T-helper 2 cell treated with Interferon-gamma antibody and Interleukin-4, amounts not matched to agents 5 μg/mL and 100 μg/mL, for 36 hours (primary cell): ENCODE data around the gene TUFM.
"Not testable (repeated sequence)": the region's sequence is repeated elsewhere in the genome, so short reads cannot be mapped to it uniquely, and the experiment has no call there.

Experiments
- DNase-seq: peaks from one replicate; pipeline ENCODE4 v3.0.0; 2021; ENCODE audit warnings: low spot score
- H3K27ac Mint-ChIP-seq: one replicate; pipeline ENCODE4 v1.8.0; 2021; ENCODE audit warnings: mild to moderate bottlenecking, mixed read lengths
- H3K27me3 Mint-ChIP-seq: one replicate; pipeline ENCODE4 v1.8.0; 2021; ENCODE audit warnings: low read depth, mixed read lengths
- H3K36me3 Mint-ChIP-seq: one replicate; pipeline ENCODE4 v1.8.0; 2021; ENCODE audit warnings: low read depth, mixed read lengths
- H3K4me1 Mint-ChIP-seq: one replicate; pipeline ENCODE4 v1.8.0; 2021; ENCODE audit warnings: low read depth, mixed read lengths
- H3K4me3 Mint-ChIP-seq: one replicate; pipeline ENCODE4 v1.8.0; 2022; ENCODE audit warnings: mild to moderate bottlenecking, moderate library complexity, mixed read lengths
- H3K9me3 Mint-ChIP-seq: one replicate; pipeline ENCODE4 v1.8.0; 2021; ENCODE audit warnings: mixed read lengths

The TUFM gene

DNA sequence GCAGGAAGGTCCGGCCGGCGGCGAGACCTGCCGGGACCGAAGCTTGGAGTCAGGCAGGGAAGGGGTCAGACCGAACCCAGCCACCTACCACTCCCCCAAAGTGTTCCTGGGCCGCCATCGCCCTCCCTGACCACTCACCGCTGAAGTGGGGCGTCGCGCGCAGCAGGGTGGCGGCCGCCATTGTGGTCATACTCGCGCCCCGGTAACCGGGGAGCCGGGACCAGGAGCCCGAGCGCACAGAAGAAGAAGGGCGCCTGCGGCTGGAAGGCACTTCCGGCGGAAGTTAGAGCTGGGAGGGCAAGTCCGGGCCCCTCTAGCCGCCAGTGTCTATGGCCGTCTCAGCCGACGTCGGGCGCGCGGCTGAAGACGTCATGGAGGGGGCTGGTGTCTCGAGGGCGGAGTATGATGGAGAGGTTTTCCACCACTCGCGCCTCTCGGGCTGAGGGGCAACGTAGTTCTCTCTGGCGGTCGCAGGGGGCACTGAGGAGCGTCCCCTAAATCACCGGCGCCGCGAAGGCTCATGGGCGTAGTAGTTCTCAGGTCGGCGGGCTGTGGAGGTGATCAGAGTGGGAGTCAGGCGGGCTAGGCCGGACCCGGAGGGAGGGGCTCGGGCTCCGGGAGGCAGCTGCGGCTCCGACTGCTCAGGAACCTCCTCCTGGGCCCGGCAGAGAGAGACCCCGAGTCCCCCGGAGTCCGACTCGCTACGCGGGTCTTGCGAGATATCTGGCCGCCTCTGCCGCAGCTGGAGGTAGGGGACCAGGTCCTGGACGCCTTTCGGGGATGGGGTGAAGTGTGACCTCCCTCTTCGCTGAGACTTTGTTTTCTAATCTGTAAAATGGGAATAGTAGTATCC lies at the start of gene TUFM:
TUFM (minus strand) TSS at position 269 of the 853 bp plus-strand sequence; CDS start at position 190, 79 bp downstream.
- Mint-ChIP-seq H3K4me3 (peak within 1 kb of the TSS; percentile 91), H3K27ac (peak within 1 kb of the TSS; percentile 97), H3K9me3 (no peaks in the 10 kb centered on the region), H3K36me3 (peaks cover 35% of the 10 kb centered on the region), H3K27me3 (no peaks in the 10 kb centered on the region), H3K4me1 (peaks cover 16% of the 10 kb centered on the region)
- DNase-seq: peak; percentile 98

DNA sequence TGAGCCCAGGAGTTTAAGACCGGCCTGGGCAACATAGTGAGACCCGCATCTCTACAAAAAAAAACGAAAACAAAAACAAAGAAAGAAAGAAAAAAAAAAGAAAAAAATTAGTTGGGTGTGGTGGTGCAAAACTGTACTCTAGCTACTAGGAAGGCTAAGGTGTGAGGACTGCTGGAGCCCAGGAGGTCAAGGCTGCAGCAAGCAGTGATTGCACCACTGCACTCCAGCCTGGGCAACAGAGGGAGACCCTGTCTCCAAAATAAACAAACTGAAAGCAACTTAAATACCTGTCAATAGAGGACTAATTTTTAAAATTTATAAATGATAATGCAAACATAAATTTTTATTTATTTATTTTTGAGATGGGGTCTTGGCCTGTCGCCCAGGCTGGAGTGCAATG lies 49.5 kb upstream of the TUFM start:
- Mint-ChIP-seq H3K27ac (no peak overlapping the region), H3K4me3 (no peak overlapping the region), H3K9me3 (no peaks in the 10 kb centered on the region), H3K4me1 (no peaks in the 10 kb centered on the region), H3K27me3 (no peaks in the 10 kb centered on the region), H3K36me3 (no peaks in the 10 kb centered on the region)
- DNase-seq: no peak

DNA sequence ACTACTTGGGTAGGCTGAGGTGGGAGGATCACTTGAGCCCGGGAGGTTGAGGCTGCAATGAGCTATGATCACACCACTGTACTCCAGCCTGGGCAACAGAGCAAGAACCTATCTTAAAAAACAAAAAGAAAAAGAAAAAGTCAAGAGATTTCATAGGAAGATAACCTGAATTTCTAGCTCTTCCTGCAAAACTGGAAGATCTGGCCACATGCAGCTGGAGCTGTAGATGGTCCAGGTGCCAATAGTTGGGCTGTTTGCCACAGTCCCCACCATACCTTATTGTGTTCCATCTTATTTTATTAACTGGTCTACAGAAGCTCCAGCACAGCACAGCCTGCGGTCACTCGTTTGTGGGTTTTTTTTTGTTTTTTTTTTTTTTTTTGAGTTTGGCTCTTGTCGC lies 47.1 kb upstream of the TUFM start:
- Mint-ChIP-seq H3K9me3 (no peaks in the 10 kb centered on the region), H3K4me3 (no peak overlapping the region), H3K27me3 (no peaks in the 10 kb centered on the region), H3K36me3 (no peaks in the 10 kb centered on the region), H3K4me1 (no peaks in the 10 kb centered on the region), H3K27ac (no peak overlapping the region)
- no peak for DNase-seq

DNA sequence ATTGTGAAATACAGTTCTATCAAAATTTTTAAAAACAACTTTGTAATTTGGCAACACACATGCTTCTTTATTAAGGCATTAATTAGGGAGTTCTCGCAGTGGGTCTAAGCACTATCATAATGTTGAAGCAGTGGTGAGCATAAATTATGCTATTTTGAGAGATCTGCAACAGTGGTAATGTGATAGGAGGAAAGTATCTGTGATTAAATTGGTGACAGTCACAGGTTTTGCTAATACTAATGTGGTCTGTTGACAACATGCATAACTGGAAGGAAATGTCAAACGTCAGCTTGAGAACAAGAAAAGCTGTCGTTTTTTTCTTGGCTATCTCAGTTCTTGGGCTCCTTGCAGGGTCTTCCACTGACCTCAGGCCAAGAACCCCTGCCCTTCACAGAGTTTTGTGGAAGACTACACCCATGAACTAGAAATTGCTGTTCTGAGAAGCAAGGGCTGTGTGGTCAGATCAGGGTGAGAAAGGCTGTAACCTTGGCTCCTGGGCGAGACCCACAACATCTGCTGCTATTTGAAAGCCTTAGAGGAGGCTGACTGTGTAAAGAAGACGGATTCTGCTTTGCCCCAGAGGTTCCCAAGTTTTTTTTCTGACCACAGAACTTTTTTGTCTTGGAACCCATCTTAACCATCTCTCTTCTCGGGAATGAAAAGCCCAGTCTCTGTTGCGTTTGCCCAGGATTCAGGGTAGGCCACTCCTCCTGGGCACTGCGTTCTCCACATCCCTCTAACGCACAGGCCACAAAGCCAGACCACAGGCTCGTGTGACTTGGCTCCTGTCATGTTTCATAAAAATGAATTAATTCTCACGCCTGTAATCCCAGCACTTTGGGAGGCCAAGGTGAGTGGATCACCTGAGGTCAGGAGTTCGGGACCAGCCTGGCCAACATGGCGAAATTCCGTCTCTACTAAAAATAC lies 46.1 kb upstream of the TUFM start:
- no peaks in the 10 kb centered on the region for H3K4me1 Mint-ChIP-seq
- no peaks in the 10 kb centered on the region for H3K27me3 Mint-ChIP-seq
- H3K4me3 Mint-ChIP-seq: no peak overlapping the region
- H3K27ac Mint-ChIP-seq: no peak overlapping the region
- DNase-seq: no peak
- H3K9me3 Mint-ChIP-seq: no peaks in the 10 kb centered on the region
- no peaks in the 10 kb centered on the region for H3K36me3 Mint-ChIP-seq

DNA sequence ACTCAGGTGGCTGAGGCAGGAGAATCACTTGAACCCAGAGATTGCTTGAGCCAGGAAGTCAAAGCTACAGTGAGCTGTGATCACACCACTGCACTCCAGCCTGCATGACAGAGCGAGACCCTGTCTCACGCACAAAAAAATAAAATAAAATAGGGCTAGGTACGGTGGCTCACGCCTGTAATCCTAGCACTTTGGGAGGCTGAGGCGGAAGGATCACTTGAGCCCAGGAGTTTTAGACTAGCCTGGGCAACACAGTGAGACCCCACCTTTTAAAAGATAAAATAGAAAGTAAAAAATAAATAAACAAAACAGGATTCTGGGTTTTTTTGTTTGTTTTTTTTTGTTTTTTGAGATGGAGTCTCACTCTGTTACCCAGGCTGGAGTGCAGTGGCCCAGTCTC lies 44.2 kb upstream of the TUFM start:
- not testable (repeated sequence) for H3K27ac Mint-ChIP-seq, H3K27me3 Mint-ChIP-seq, H3K36me3 Mint-ChIP-seq, H3K9me3 Mint-ChIP-seq, H3K4me1 Mint-ChIP-seq, H3K4me3 Mint-ChIP-seq, DNase-seq

DNA sequence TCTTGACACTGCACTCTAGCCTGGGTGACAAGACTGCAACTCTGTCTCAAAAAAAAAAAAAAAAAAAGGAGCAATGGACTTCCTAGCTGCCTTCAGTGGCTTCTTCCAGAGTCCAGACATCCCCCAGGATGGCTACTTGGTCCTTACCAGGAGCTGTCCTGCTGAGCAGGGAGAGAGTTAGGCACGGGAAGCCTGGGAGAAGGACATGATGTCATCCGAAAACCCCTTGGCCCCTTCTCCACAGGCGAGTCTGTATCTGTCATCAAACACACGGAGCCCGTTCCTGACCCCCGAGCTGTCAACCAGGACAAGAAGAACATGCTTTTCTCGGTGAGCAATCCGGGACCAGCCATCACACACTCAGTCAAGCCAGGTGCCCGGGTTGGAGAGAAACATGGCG lies 40.8 kb upstream of the TUFM start:
- no peak overlapping the region for H3K27ac Mint-ChIP-seq
- H3K27me3 Mint-ChIP-seq: no peaks in the 10 kb centered on the region
- H3K4me3 Mint-ChIP-seq: no peak overlapping the region
- no peaks in the 10 kb centered on the region for H3K4me1 Mint-ChIP-seq
- no peak for DNase-seq
- no peaks in the 10 kb centered on the region for H3K36me3 Mint-ChIP-seq
- no peaks in the 10 kb centered on the region for H3K9me3 Mint-ChIP-seq

DNA sequence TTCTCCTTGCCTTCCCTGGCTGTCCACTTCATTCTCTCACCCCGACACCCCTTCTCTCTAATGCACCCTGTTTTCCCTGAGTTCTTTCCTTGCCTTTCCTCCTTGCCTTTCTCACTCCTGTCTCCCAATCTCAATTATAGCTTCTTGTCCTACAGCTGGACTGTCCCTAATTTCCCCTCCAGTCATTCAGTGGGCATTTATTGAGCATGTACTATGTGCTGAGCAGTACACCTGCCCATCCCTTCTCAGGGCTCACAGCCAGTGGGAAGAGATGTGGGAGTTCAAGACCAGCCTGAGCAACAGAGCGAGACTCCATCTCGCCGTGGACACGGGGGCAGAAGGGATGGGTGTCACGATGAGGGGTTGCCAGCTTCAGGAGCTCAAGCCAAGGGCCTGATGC lies 37.9 kb upstream of the TUFM start:
- H3K27ac Mint-ChIP-seq: no peak overlapping the region
- no peak for DNase-seq
- H3K27me3 Mint-ChIP-seq: peaks cover 4% of the 10 kb centered on the region
- H3K4me1 Mint-ChIP-seq: peaks cover 11% of the 10 kb centered on the region
- H3K9me3 Mint-ChIP-seq: no peaks in the 10 kb centered on the region
- H3K36me3 Mint-ChIP-seq: no peaks in the 10 kb centered on the region
- no peak overlapping the region for H3K4me3 Mint-ChIP-seq

DNA sequence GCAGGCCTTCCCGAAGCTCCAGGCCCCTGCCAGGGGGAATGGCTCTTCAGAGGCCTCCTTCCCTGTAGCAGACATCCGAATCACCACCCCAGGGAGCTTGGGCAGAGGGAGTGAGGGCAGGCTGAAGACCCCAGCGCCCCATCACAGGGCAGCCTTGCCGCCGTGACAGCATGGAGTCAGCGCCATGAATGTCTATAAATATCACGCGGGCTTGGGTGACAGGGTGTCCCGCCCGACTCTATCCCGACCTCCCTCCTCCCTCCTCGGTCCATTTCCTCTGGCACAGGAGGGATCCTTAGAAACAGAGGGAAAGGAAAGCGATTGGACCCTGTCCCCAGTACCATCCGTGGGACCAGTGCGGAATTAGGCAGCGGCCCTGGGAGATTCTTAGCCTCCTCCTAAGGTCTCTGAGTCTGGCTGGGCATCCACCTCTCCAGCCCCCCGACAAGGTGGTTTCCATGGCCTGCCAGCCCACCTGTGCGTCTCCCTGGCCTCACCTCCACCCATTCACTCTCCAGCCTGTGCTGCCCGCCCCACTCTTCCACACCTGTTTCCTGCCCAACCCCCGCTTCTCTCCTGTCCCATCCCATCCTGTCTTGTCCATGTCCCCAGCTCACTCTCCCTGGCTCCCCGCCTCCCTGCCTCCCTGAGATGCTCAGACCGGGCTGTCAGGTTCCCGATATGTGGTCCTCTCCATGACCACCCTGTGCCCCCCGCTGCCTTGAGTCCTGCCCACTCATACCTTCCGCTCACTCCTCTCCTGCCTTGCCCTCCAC lies 37.3 kb upstream of the TUFM start:
- no peak overlapping the region for H3K4me3 Mint-ChIP-seq
- no peak overlapping the region for H3K27ac Mint-ChIP-seq
- H3K36me3 Mint-ChIP-seq: no peaks in the 10 kb centered on the region
- DNase-seq: no peak
- H3K27me3 Mint-ChIP-seq: peaks cover 4% of the 10 kb centered on the region
- H3K9me3 Mint-ChIP-seq: no peaks in the 10 kb centered on the region
- H3K4me1 Mint-ChIP-seq: peaks cover 15% of the 10 kb centered on the region

DNA sequence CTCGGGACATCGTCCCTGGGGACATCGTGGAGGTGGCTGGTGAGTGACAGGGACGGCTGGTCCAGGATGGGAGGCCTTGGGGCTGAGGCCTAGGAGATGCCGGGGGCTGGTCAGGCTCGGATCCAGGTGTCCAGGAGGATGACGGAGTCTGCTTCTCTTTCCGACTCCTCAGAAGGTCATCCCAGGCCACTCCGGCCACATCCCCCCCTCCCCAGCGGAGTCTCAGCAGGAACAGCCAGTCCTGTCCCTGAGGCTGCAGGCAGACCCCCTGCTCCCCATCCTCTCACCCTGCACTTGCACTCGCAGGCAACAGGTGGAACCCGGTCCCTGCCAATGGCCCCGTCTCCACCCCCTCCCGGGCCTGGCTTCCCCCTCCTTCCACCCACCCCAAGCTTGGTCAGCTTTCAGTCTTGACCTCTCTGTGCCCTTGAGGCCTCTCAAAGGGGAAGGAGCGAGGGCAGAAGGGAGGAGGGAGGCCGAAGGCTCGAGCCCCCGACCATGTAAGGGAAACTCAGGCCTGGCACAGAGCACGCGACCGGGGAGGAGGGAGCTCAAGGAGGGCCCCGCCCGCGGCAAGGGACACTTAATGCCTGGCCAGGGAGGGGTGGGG lies 36.5 kb upstream of the TUFM start:
- Mint-ChIP-seq H3K27me3 (peaks cover 4% of the 10 kb centered on the region), H3K36me3 (no peaks in the 10 kb centered on the region), H3K9me3 (no peaks in the 10 kb centered on the region), H3K4me3 (no peak overlapping the region), H3K4me1 (peaks cover 18% of the 10 kb centered on the region), H3K27ac (no peak overlapping the region)
- no peak for DNase-seq

DNA sequence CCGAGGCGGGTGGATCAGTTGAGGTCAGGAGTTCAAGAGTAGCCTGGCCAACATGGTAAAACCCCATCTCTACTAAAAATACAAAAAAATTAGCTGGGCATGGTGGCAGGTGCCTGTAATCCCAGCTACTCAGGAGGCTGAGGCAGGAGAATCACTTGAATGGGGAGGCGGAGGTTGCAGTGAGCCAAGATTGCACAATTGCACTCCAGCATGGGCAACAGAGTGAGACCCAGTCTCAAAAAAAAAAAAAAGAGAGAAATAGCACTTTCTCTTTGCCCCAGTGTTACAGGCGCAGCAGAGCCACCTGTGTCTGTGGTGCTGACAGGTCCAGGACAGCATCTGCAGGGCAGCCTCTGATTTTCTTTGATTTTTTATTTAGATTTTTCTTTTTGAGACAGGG lies 35.4 kb upstream of the TUFM start:
- peak overlapping the region; percentile 80 for H3K4me3 Mint-ChIP-seq
- peaks cover 18% of the 10 kb centered on the region for H3K4me1 Mint-ChIP-seq
- not testable (repeated sequence) for H3K9me3 Mint-ChIP-seq, H3K27ac Mint-ChIP-seq, H3K36me3 Mint-ChIP-seq, DNase-seq, H3K27me3 Mint-ChIP-seq

DNA sequence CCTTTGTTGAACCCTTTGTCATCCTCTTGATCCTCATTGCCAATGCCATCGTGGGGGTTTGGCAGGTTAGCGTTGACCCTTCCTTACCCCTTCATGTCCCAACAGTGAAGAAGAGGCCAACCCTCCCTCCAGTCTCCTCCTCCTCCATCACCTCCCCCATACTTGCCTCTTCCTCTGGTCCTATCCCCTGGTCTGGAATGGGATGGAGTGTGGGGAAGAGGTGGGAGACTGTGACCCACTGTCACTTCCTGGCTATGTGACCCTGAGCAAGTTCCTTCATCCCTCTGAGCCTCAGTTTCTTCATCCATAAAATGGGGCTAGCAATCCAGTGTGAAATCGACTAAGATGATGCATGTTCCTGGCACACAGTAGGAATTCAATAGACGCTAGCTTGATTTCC lies 34.8 kb upstream of the TUFM start:
- H3K27ac Mint-ChIP-seq: peak overlapping the region; percentile 16
- peaks cover 18% of the 10 kb centered on the region for H3K4me1 Mint-ChIP-seq
- peak overlapping the region; percentile 80 for H3K4me3 Mint-ChIP-seq

DNA sequence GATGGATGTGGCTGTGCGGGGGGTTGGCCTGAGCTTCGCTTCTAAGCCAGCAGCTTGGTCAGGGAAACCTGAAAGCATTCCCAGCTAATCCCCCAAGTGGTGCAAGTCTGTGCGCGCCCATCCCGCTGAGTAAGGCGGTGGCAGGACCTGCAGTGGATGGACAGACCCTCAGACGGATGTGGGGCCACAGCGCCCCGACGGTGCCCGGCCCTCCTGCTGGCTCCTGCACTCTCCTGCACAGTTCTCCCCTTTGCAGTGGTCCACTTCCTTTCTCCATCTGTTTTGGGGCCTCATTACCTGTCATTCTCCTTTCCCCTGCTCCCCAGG lies 34.4 kb upstream of the TUFM start:
- Mint-ChIP-seq H3K36me3 (no peaks in the 10 kb centered on the region), H3K4me3 (peak overlapping the region; percentile 80), H3K9me3 (no peaks in the 10 kb centered on the region), H3K4me1 (peaks cover 18% of the 10 kb centered on the region), H3K27me3 (peaks cover 4% of the 10 kb centered on the region), H3K27ac (peak overlapping the region; percentile 16)
- no peak for DNase-seq

More for the DNA sequence above, 34.8 kb upstream of the TUFM start:
- H3K9me3 Mint-ChIP-seq: no peaks in the 10 kb centered on the region
- H3K36me3 Mint-ChIP-seq: no peaks in the 10 kb centered on the region
- peaks cover 4% of the 10 kb centered on the region for H3K27me3 Mint-ChIP-seq
- DNase-seq: no peak

DNA sequence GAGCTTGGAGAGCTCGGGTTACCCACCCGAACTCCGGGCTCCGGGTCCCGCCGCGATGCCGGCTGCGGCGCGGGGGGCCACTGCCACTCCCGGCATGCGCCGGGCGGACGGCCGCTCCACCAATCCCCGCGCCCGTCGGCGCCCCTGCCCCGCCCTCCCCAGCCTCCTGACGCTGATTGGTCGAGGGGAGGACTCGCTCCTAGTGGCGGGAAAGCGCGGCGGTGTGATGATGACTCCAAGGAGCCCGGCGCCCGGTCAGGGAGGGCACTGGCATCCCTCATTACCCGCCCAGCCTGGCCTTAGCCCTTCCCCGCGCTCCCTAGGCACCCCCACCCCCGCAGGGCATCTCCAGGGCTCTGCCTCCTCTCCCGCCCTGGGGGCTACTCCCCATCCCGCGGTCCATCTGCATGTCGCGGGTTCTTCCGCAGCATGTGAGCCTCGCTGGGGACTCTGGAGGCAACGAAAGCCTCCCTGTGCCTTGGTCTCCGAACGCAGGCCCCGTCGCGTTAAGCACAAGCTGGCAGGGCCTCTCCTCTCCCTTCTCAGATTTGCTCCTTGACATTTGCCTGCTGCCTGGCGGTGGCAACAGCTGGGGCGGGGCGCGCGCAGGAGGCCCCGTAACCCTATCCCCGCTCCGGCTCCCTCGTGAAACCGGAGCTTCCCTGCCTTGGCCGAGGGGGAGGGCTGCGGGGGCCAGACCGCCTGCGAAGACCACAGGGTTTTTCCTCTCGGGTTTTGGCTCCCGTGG lies 33.9 kb upstream of the TUFM start:
- H3K9me3 Mint-ChIP-seq: no peaks in the 10 kb centered on the region
- peak overlapping the region; percentile 94 for H3K4me3 Mint-ChIP-seq
- H3K36me3 Mint-ChIP-seq: no peaks in the 10 kb centered on the region
- peaks cover 18% of the 10 kb centered on the region for H3K4me1 Mint-ChIP-seq
- DNase-seq: peak; percentile 83
- peaks cover 4% of the 10 kb centered on the region for H3K27me3 Mint-ChIP-seq
- peak overlapping the region; percentile 70 for H3K27ac Mint-ChIP-seq
